ENCODE data around the gene RAP1B.

RAP1B gene

GRCh38 chr12:68610370-68611093, at the start of gene RAP1B:
Gene RAP1B (plus strand): TSS chr12:68610899. CDS start chr12:68648725, 37,826 bp downstream.
- FAIRE-seq = no peak

- no peak for FAIRE-seq
These were observed 48.9 kb upstream of the RAP1B start for GRCh38 chr12:68561830-68562229.

GRCh38 chr12:68564166-68564565, 46.5 kb upstream of the RAP1B start:
- no peak for FAIRE-seq

- no peak for FAIRE-seq
These were observed 45.3 kb upstream of the RAP1B start for GRCh38 chr12:68565391-68565903.

GRCh38 chr12:68568922-68569569, 41.7 kb upstream of the RAP1B start:
- no peak for FAIRE-seq

- FAIRE-seq = no peak
These were observed 38.0 kb upstream of the RAP1B start for GRCh38 chr12:68572661-68573060.

- no peak for FAIRE-seq
These were observed 37.3 kb upstream of the RAP1B start for GRCh38 chr12:68573406-68573805.

GRCh38 chr12:68577949-68578348, 32.8 kb upstream of the RAP1B start:
- no peak for FAIRE-seq

- no peak for FAIRE-seq
These were observed 31.9 kb upstream of the RAP1B start for GRCh38 chr12:68578765-68579164.

GRCh38 chr12:68579254-68579653, 31.4 kb upstream of the RAP1B start:
- no peak for FAIRE-seq

- no peak for FAIRE-seq
These were observed 29.8 kb upstream of the RAP1B start for GRCh38 chr12:68580911-68581310.

GRCh38 chr12:68581926-68582325, 28.8 kb upstream of the RAP1B start:
- FAIRE-seq = no peak

- FAIRE-seq = no peak
These were observed 24.7 kb upstream of the RAP1B start for GRCh38 chr12:68585966-68586365.

GRCh38 chr12:68587448-68587873, 23.2 kb upstream of the RAP1B start:
- no peak for FAIRE-seq

GRCh38 chr12:68589194-68589593, 21.5 kb upstream of the RAP1B start:
- no peak for FAIRE-seq

- no peak for FAIRE-seq
These were observed 18.8 kb upstream of the RAP1B start for GRCh38 chr12:68591734-68592418.

GRCh38 chr12:68595241-68595640, 15.5 kb upstream of the RAP1B start:
- FAIRE-seq = no peak

GRCh38 chr12:68601767-68602166, 8.9 kb upstream of the RAP1B start:
- FAIRE-seq = no peak

GRCh38 chr12:68602720-68603119, 8.0 kb upstream of the RAP1B start:
- no peak for FAIRE-seq

- no peak for FAIRE-seq
These were observed 2.5 kb upstream of the RAP1B start for GRCh38 chr12:68608191-68608590.

GRCh38 chr12:68609998-68610369, 715 bp upstream of the RAP1B start:
- FAIRE-seq = no peak

GRCh38 chr12:68611094-68611805, 551 bp downstream of the RAP1B start:
- FAIRE-seq = no peak

GRCh38 chr12:68611806-68612160, 1.1 kb downstream of the RAP1B start:
- no peak for FAIRE-seq
